Measurements from ENCODE around the gene NFKBIA. TPM values are rescaled to one million over a fixed set of nuclear protein-coding genes. Genes with fewer than 3 reads are reported as not detected.

The NFKBIA gene
- total RNA-seq, 1 donor from 2014 or later: 41.9 TPM

GRCh38 chr14:35387219-35387618, 17.3 kb downstream of the NFKBIA start:
- no peak for DNase-seq (ENCODE audit: low spot score)
- H3K4me3 Mint-ChIP-seq (ENCODE audit: unreplicated experiment): no peak overlapping the region

GRCh38 chr14:35386673-35387125, 17.9 kb downstream of the NFKBIA start:
- H3K36me3 Mint-ChIP-seq (ENCODE audit: low read depth, unreplicated experiment): no peaks in the 10 kb centered on the region
- H3K27ac Mint-ChIP-seq (ENCODE audit: unreplicated experiment): peak overlapping the region; percentile 45
- H3K4me3 Mint-ChIP-seq (ENCODE audit: unreplicated experiment): no peak overlapping the region
- H3K27me3 Mint-ChIP-seq (ENCODE audit: unreplicated experiment): peaks cover 3% of the 10 kb centered on the region
- DNase-seq (ENCODE audit: low spot score): no peak
- no peak for TF ChIP-seq CTCF (IDR thresholded peaks at IDR 0.05; ENCODE audit: unreplicated experiment)
- H3K9me3 Mint-ChIP-seq (ENCODE audit: unreplicated experiment): no peaks in the 10 kb centered on the region
- peaks cover 28% of the 10 kb centered on the region for H3K4me1 Mint-ChIP-seq (ENCODE audit: unreplicated experiment)

More at GRCh38 chr14:35387219-35387618, 17.3 kb downstream of the NFKBIA start:
- Mint-ChIP-seq H3K9me3 (ENCODE audit: unreplicated experiment) (no peaks in the 10 kb centered on the region), H3K27me3 (ENCODE audit: unreplicated experiment) (peaks cover 3% of the 10 kb centered on the region), H3K4me1 (ENCODE audit: unreplicated experiment) (peaks cover 28% of the 10 kb centered on the region), H3K36me3 (ENCODE audit: low read depth, unreplicated experiment) (no peaks in the 10 kb centered on the region), H3K27ac (ENCODE audit: unreplicated experiment) (no peak overlapping the region)
- no peak for TF ChIP-seq CTCF (IDR thresholded peaks at IDR 0.05; ENCODE audit: unreplicated experiment)

DNA sequence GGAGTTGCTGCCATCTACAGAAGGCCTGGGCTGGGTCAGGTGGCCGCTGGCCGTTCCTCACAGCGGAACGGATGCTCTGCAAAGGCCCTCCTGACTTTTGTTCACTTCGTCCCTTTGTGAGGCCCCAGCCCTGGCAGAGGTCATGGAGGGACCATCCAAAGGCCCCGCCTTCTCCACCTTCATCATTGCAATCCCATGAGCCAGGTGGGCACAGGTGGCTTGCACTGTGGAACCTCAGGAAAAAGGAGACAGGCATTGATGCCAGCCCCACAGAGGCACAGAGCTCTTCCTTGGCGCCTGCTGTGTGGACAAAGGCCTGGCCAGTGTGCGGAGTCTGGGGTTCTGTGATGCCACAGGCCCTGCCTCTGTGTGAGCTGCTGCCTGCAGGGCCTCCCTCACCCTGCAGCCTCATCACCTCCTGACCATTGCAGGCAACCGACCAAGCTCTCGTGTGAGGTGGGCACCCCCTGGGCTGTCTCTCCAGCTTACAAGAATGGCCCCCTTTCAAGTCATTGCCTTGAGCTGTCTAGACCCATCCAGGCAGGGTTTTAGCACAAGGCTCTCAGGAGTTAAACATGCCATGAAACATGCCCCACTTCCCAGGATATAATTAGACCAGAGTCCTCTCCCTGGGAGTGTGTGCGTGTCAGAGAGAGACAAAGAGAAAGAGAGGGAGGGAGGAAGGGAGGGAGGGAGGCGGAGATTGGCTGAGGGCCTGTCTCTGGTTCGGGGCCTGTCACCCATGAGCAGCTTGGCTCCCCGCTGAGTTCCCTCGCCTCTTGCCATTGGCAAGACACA, 19.3 kb downstream of the NFKBIA start:
- Mint-ChIP-seq H3K27me3 (ENCODE audit: unreplicated experiment) (peaks cover 3% of the 10 kb centered on the region), H3K36me3 (ENCODE audit: low read depth, unreplicated experiment) (no peaks in the 10 kb centered on the region), H3K27ac (ENCODE audit: unreplicated experiment) (no peak overlapping the region), H3K4me1 (ENCODE audit: unreplicated experiment) (peaks cover 28% of the 10 kb centered on the region), H3K4me3 (ENCODE audit: unreplicated experiment) (no peak overlapping the region), H3K9me3 (ENCODE audit: unreplicated experiment) (no peaks in the 10 kb centered on the region)
- DNase-seq (ENCODE audit: low spot score): no peak
- TF ChIP-seq CTCF (IDR thresholded peaks at IDR 0.05; ENCODE audit: unreplicated experiment): no peak

DNA sequence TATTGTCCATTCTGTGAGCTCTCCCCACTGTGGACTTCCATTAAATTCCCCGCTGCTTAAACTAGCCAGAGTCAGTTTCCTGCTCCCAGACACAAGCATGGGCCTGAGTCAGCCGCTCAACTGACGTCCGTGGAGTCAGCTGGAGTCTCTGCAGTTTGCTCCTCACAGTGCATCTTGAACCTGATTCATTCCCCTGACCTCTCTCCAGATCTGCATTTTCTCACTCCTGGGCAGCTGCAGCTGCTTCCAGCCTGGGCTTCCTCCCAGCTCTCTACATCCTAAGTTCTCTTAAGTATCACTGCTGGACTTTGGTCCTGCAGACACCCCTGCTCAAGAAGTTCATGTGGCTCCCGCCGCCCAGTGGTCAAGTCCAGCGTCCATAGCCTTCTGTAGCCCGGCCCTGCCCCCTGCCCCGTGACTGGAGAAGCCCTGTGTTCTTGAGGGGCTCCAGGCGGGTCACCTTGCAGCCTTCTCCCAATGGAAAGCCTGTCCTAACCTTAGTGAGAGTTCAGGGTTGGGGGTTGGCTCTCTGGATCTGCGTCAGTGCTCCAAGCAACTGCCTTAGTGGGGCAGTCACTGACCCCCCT, 20.0 kb downstream of the NFKBIA start:
- Mint-ChIP-seq H3K36me3 (ENCODE audit: low read depth, unreplicated experiment) (no peaks in the 10 kb centered on the region), H3K27me3 (ENCODE audit: unreplicated experiment) (peaks cover 5% of the 10 kb centered on the region), H3K4me3 (ENCODE audit: unreplicated experiment) (no peak overlapping the region), H3K27ac (ENCODE audit: unreplicated experiment) (peak overlapping the region; percentile 90), H3K9me3 (ENCODE audit: unreplicated experiment) (no peaks in the 10 kb centered on the region), H3K4me1 (ENCODE audit: unreplicated experiment) (peaks cover 28% of the 10 kb centered on the region)
- DNase-seq (ENCODE audit: low spot score): no peak
- no peak for TF ChIP-seq CTCF (IDR thresholded peaks at IDR 0.05; ENCODE audit: unreplicated experiment)

Data from endothelial cell (in vitro differentiated cells).